GM12878 (cell line): ENCODE measurements around the gene PMAIP1.

Experiments
- EP300 ChIP-seq, 2 experiments: fragments of 150-350 bp in 1 of 2; IDR thresholded peaks; 2 replicates each; pipeline ENCODE4 v1.6.1; 2011 to 2012; ENCODE audit warnings: low read depth in 2 of 2, low read length in 2 of 2, borderline replicate concordance in 1 of 2, improper control_type of control experiment in 1 of 2, inconsistent platforms in 1 of 2; ENCODE audit not compliant: control insufficient read depth in 1 of 2
- FOS ChIP-seq: IDR thresholded peaks from 3 replicates; pipeline ENCODE4 v1.6.1; 2011; ENCODE audit warnings: borderline replicate concordance; ENCODE audit not compliant: insufficient read length; ENCODE audit errors: extremely low read depth
- KLF5 ChIP-seq: fragments of 450-650 bp; IDR thresholded peaks from 2 replicates; pipeline ENCODE4 v1.6.1; 2014; ENCODE audit warnings: mild to moderate bottlenecking; ENCODE audit not compliant: partially characterized antibody
- MTA3 ChIP-seq: IDR thresholded peaks from 2 replicates; pipeline ENCODE4 v1.6.1; 2012; ENCODE audit warnings: low read length, inconsistent platforms, borderline replicate concordance
- MYC ChIP-seq: IDR thresholded peaks from 2 replicates; pipeline ENCODE4 v1.6.1; 2011; ENCODE audit warnings: mild to moderate bottlenecking, low read length, moderate library complexity, inconsistent platforms; ENCODE audit not compliant: insufficient read depth, insufficient replicate concordance, insufficient read length, severe bottlenecking
- STAT3 ChIP-seq: IDR thresholded peaks from 2 replicates; pipeline ENCODE4 v1.6.1; 2011; ENCODE audit warnings: low read depth, low read length, improper control_type of control experiment
- TF ChIP-seq, protein P1 (sequence below), 3 experiments: IDR thresholded peaks in 2 of 3; conservative IDR thresholded peaks in 1 of 3; 2 replicates each; pipeline ENCODE4 v1.5.1; 2011; ENCODE audit warnings: low read depth in 3 of 3, low read length in 3 of 3, mild to moderate bottlenecking in 3 of 3, control low read depth in 2 of 3, moderate library complexity in 2 of 3, inconsistent platforms in 1 of 3, mixed read lengths in 1 of 3; ENCODE audit not compliant: control insufficient read depth in 2 of 3, insufficient read depth in 1 of 3; ENCODE audit errors: extremely low read depth in 1 of 3
- TF ChIP-seq, protein P2 (sequence below): fragments of 450-650 bp; IDR thresholded peaks from 2 replicates; pipeline ENCODE4 v1.6.1; 2017; ENCODE audit warnings: mild to moderate bottlenecking, moderate library complexity

DNA sequence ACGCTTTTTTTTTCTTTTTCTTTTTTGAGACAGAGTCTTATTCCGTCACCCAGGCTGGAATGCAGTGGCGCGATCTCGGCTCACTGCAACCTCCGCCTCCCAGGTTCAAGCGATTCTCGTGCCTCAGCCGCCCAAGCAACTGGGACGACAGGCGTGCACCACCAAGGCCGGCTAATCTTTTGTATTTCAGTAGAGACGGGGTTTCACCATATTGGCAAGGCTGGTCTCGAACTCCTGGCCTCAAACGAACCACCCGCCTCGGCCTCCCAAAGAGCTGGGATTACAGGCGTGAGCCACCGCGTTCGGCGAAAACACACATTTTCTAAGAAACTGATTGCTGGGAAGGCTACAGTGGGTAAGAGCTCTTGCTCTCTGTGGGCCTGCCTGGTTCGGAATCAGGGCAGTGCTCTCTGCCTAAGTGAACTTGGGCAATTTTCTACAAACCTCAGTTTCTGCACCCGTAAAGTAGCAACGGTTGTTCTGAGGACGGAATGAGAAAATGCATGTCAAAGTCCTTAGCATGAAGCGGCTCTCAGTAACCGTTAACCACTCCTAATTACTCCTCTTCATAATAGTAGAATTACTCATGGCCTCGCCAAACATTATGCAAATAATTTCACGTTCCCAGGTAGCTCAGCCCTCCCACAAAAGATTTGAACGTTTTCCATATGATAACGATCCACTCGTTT lies 1.0 kb upstream of the PMAIP1 start:
- TF ChIP-seq KLF5 (no peak), FOS (no peak), EP300 (IDR thresholded peaks at IDR 0.05; ENCODE audit: borderline replicate concordance in 1 of 2, control insufficient read depth in 1 of 2, low read depth in 2 of 2, low read length in 2 of 2) (0 out of 4 replicates have a peak, but pooled peaks of 1 of the 2 experiments have one; percentile 46), MTA3 (no peak), STAT3 (0 out of 2 replicates have a peak, but pooled peaks have one; percentile 70), MYC (no peak)
- TF ChIP-seq, protein P1, sequence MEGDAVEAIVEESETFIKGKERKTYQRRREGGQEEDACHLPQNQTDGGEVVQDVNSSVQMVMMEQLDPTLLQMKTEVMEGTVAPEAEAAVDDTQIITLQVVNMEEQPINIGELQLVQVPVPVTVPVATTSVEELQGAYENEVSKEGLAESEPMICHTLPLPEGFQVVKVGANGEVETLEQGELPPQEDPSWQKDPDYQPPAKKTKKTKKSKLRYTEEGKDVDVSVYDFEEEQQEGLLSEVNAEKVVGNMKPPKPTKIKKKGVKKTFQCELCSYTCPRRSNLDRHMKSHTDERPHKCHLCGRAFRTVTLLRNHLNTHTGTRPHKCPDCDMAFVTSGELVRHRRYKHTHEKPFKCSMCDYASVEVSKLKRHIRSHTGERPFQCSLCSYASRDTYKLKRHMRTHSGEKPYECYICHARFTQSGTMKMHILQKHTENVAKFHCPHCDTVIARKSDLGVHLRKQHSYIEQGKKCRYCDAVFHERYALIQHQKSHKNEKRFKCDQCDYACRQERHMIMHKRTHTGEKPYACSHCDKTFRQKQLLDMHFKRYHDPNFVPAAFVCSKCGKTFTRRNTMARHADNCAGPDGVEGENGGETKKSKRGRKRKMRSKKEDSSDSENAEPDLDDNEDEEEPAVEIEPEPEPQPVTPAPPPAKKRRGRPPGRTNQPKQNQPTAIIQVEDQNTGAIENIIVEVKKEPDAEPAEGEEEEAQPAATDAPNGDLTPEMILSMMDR (IDR thresholded peaks at IDR 0.05 in 2 of 3, conservative IDR thresholded peaks at IDR 0.05 in 1 of 3; ENCODE audit: control insufficient read depth in 2 of 3, extremely low read depth in 1 of 3, insufficient read depth in 1 of 3, low read depth in 3 of 3, low read length in 3 of 3): no peak
- TF ChIP-seq, protein P2, sequence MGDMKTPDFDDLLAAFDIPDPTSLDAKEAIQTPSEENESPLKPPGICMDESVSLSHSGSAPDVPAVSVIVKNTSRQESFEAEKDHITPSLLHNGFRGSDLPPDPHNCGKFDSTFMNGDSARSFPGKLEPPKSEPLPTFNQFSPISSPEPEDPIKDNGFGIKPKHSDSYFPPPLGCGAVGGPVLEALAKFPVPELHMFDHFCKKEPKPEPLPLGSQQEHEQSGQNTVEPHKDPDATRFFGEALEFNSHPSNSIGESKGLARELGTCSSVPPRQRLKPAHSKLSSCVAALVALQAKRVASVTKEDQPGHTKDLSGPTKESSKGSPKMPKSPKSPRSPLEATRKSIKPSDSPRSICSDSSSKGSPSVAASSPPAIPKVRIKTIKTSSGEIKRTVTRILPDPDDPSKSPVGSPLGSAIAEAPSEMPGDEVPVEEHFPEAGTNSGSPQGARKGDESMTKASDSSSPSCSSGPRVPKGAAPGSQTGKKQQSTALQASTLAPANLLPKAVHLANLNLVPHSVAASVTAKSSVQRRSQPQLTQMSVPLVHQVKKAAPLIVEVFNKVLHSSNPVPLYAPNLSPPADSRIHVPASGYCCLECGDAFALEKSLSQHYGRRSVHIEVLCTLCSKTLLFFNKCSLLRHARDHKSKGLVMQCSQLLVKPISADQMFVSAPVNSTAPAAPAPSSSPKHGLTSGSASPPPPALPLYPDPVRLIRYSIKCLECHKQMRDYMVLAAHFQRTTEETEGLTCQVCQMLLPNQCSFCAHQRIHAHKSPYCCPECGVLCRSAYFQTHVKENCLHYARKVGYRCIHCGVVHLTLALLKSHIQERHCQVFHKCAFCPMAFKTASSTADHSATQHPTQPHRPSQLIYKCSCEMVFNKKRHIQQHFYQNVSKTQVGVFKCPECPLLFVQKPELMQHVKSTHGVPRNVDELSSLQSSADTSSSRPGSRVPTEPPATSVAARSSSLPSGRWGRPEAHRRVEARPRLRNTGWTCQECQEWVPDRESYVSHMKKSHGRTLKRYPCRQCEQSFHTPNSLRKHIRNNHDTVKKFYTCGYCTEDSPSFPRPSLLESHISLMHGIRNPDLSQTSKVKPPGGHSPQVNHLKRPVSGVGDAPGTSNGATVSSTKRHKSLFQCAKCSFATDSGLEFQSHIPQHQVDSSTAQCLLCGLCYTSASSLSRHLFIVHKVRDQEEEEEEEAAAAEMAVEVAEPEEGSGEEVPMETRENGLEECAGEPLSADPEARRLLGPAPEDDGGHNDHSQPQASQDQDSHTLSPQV: no peak
